Liver (tissue), 9 donors: ENCODE results near the gene SNRNP48. TPM values are rescaled to one million over a fixed set of nuclear protein-coding genes. Genes with fewer than 3 reads are reported as not detected.

Experiments used
- DNase-seq: peaks from one replicate; pipeline ENCODE4 v3.0.0-alpha.2; 2017; ENCODE audit warnings: low spot score
- H3K27ac ChIP-seq, 2 donors: one replicate each; pipeline ENCODE4 v1.7.0; 2013; ENCODE audit warnings: inconsistent platforms in 2 of 2, low read length in 2 of 2, control low read depth in 1 of 2, low read depth in 1 of 2, mild to moderate bottlenecking in 1 of 2
- H3K27me3 ChIP-seq, 4 donors: one replicate each; pipeline versions ENCODE4 v1.6.1 to v1.7.0; 2013; ENCODE audit warnings: low read length in 3 of 4, inconsistent platforms in 1 of 4, mild to moderate bottlenecking in 1 of 4, moderate library complexity in 1 of 4; ENCODE audit not compliant: control insufficient read depth in 4 of 4, insufficient read depth in 4 of 4
- H3K36me3 ChIP-seq, 4 donors: one replicate each; pipeline versions ENCODE4 v1.6.1 to v1.7.0; 2013; ENCODE audit warnings: low read length in 3 of 4, mild to moderate bottlenecking in 3 of 4, low read depth in 1 of 4, moderate library complexity in 1 of 4; ENCODE audit not compliant: control insufficient read depth in 4 of 4, insufficient read depth in 3 of 4
- H3K4me1 ChIP-seq, 4 donors: one replicate each; pipeline versions ENCODE4 v1.6.1 to v1.7.0; 2013; ENCODE audit warnings: low read length in 3 of 4, mild to moderate bottlenecking in 3 of 4, moderate library complexity in 1 of 4; ENCODE audit not compliant: control insufficient read depth in 4 of 4, insufficient read depth in 4 of 4
- H3K4me3 ChIP-seq, 3 donors: one replicate each; pipeline versions ENCODE4 v1.6.1 to v1.7.0; 2013; ENCODE audit warnings: low read length in 3 of 3, control low read depth in 1 of 3, low read depth in 1 of 3, mild to moderate bottlenecking in 1 of 3
- H3K9ac ChIP-seq, 2 donors: one replicate each; pipeline ENCODE4 v1.7.0; 2013; ENCODE audit warnings: low read length in 2 of 2, mild to moderate bottlenecking in 2 of 2, moderate library complexity in 2 of 2, control low read depth in 1 of 2, low read depth in 1 of 2
- H3K9me3 ChIP-seq, 4 donors: one replicate each; pipeline versions ENCODE4 v1.6.1 to v1.7.0; 2013; ENCODE audit warnings: low read length in 3 of 4; ENCODE audit not compliant: control insufficient read depth in 4 of 4
- EGR1 ChIP-seq, 2 donors: IDR thresholded peaks; 2 replicates each; pipeline ENCODE4 v1.6.1; 2016 to 2018; ENCODE audit warnings: antibody characterized with exemption in 2 of 2, low read depth in 2 of 2
- FOXA1 ChIP-seq: IDR thresholded peaks from 2 replicates; pipeline ENCODE4 v1.6.1; 2016; ENCODE audit warnings: antibody characterized with exemption
- FOXA2 ChIP-seq: IDR thresholded peaks from 2 replicates; pipeline ENCODE4 v1.6.1; 2016; ENCODE audit warnings: antibody characterized with exemption
- GABPA ChIP-seq, 2 donors: IDR thresholded peaks in 1 of 2; conservative IDR thresholded peaks in 1 of 2; 2 replicates each; pipeline ENCODE4 v1.6.1; 2016; ENCODE audit warnings: antibody characterized with exemption in 2 of 2, mild to moderate bottlenecking in 1 of 2, moderate library complexity in 1 of 2
- HNF4A ChIP-seq, 2 donors: conservative IDR thresholded peaks; 2 replicates each; pipeline ENCODE4 v1.6.1; 2016; ENCODE audit warnings: antibody characterized with exemption in 2 of 2, mild to moderate bottlenecking in 2 of 2
- HNF4G ChIP-seq: IDR thresholded peaks from 2 replicates; pipeline ENCODE4 v1.6.1; 2016; ENCODE audit warnings: antibody characterized with exemption
- JUND ChIP-seq, 2 donors: IDR thresholded peaks; 2 replicates each; pipeline ENCODE4 v1.6.1; 2016; ENCODE audit warnings: antibody characterized with exemption in 2 of 2
- MAX ChIP-seq: IDR thresholded peaks from 2 replicates; pipeline ENCODE4 v1.6.1; 2016; ENCODE audit warnings: antibody characterized with exemption
- NR2F2 ChIP-seq: IDR thresholded peaks from 2 replicates; pipeline ENCODE4 v1.6.1; 2016; ENCODE audit warnings: antibody characterized with exemption
- RAD21 ChIP-seq, 2 donors: IDR thresholded peaks; 2 replicates each; pipeline ENCODE4 v1.6.1; 2016; ENCODE audit warnings: antibody characterized with exemption in 2 of 2, mild to moderate bottlenecking in 2 of 2
- REST ChIP-seq: IDR thresholded peaks from 2 replicates; pipeline ENCODE4 v1.6.1; 2016; ENCODE audit warnings: antibody characterized with exemption, mild to moderate bottlenecking
- RXRA ChIP-seq, 2 donors: IDR thresholded peaks; 2 replicates each; pipeline ENCODE4 v1.6.1; 2017 to 2018; ENCODE audit warnings: antibody characterized with exemption in 2 of 2, mild to moderate bottlenecking in 1 of 2
- SP1 ChIP-seq: IDR thresholded peaks from 2 replicates; pipeline ENCODE4 v1.6.1; 2018; ENCODE audit warnings: antibody characterized with exemption, mild to moderate bottlenecking
- TAF1 ChIP-seq: conservative IDR thresholded peaks from 2 replicates; pipeline ENCODE4 v1.6.1; 2016; ENCODE audit warnings: antibody characterized with exemption, mild to moderate bottlenecking
- YY1 ChIP-seq: IDR thresholded peaks from 2 replicates; pipeline ENCODE4 v1.6.1; 2016; ENCODE audit warnings: antibody characterized with exemption, mild to moderate bottlenecking
- whole genome bisulfite sequencing: extraction: QIAGEN DNeasy Blood & Tissue Kit; methylation state at CpG from one replicate; pipeline ENCODE4 v1.1.7; 2013; 5-methylcytosine and 5-hydroxymethylcytosine counted together
- polyA plus RNA-seq, 2 donors: library from polyadenylated mRNA; stranded (reverse) in 1 of 2; unstranded in 1 of 2; fragments of 200-250 nt in 1 of 2; fragments of >200 nt in 1 of 2; fragmentation: Nextera tagmentation in 1 of 2; extraction: Ambion mirVana in 1 of 2; gene quantifications; one replicate each; pipeline versions ENCODE4 v1.2.1 to v1.2.3, GENCODE V29; 2013 to 2015
- total RNA-seq, 2 donors: library from RNA; depleted of rRNA; stranded (reverse); fragments of >200 nt; gene quantifications; one replicate each; pipeline ENCODE4 v1.2.3, GENCODE V29; 2014
- TF ChIP-seq, protein P1 (sequence below): IDR thresholded peaks from 2 replicates; pipeline ENCODE4 v1.6.1; 2016; ENCODE audit warnings: antibody characterized with exemption
- TF ChIP-seq, protein P2 (sequence below): fragments of 150-350 bp; IDR thresholded peaks from 2 replicates; pipeline ENCODE4 v1.5.1; 2017; ENCODE audit warnings: improper control_type of control experiment, low read depth, low read length; ENCODE audit not compliant: missing input control
- TF ChIP-seq, protein P3 (sequence below): IDR thresholded peaks from 2 replicates; pipeline ENCODE4 v1.6.1; 2016; ENCODE audit warnings: antibody characterized with exemption
- donor health status: healthy.
- donor health status: healthy.
- donor health status: healthy.
- donor health status: healthy.
- donor health status: healthy.

The SNRNP48 gene
- total and polyA plus RNA-seq, 4 donors: 5.0 to 9.7 (median 8.4) TPM

DNA sequence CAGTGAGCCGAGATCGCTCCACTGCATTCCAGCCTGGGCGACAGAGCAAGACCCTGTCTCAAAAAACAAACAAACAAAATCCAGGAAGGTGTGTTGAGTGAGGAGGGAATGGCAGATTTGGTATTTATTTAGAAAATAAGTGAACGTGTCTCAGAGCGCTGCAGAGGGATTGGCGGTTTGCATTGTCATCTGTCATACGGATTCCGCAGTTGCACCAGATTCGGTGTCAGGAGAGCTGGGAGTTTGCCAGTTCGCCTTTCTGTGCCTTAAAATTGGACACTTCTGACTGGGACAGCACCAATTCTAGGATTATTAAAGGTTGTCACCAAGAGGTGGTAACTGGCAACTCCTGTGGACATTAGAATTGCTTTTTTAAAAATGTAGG is 912 bp downstream of the SNRNP48 start (continued):
- TF ChIP-seq, protein P1, sequence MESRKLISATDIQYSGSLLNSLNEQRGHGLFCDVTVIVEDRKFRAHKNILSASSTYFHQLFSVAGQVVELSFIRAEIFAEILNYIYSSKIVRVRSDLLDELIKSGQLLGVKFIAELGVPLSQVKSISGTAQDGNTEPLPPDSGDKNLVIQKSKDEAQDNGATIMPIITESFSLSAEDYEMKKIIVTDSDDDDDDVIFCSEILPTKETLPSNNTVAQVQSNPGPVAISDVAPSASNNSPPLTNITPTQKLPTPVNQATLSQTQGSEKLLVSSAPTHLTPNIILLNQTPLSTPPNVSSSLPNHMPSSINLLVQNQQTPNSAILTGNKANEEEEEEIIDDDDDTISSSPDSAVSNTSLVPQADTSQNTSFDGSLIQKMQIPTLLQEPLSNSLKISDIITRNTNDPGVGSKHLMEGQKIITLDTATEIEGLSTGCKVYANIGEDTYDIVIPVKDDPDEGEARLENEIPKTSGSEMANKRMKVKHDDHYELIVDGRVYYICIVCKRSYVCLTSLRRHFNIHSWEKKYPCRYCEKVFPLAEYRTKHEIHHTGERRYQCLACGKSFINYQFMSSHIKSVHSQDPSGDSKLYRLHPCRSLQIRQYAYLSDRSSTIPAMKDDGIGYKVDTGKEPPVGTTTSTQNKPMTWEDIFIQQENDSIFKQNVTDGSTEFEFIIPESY: no peak
- no peak for TF ChIP-seq RAD21 (IDR thresholded peaks at IDR 0.05)
- no peak for TF ChIP-seq HNF4G
- TF ChIP-seq YY1: no peak
- TF ChIP-seq, protein P2, sequence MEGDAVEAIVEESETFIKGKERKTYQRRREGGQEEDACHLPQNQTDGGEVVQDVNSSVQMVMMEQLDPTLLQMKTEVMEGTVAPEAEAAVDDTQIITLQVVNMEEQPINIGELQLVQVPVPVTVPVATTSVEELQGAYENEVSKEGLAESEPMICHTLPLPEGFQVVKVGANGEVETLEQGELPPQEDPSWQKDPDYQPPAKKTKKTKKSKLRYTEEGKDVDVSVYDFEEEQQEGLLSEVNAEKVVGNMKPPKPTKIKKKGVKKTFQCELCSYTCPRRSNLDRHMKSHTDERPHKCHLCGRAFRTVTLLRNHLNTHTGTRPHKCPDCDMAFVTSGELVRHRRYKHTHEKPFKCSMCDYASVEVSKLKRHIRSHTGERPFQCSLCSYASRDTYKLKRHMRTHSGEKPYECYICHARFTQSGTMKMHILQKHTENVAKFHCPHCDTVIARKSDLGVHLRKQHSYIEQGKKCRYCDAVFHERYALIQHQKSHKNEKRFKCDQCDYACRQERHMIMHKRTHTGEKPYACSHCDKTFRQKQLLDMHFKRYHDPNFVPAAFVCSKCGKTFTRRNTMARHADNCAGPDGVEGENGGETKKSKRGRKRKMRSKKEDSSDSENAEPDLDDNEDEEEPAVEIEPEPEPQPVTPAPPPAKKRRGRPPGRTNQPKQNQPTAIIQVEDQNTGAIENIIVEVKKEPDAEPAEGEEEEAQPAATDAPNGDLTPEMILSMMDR: no peak

DNA sequence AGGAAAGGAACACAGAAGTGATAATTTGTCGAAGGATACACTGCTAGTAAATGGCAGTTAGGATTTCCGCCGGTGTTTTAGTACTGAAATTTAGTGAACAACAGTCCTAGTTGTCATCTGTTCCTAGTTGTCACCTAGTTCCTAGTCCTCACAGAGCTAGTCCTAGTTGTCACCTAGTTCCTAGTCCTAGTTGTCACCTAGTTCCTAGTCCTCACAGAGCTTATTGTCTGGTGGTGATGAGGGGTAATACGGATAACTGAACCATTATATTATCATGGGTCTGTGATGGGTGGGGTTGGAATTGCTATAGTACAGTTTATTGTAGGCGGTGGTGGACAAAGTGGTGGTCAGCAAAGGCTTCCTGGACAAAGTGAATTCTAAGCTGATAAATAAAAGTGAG is 1.8 kb downstream of the SNRNP48 start:
- WGBS: 97% methylated on average over 5 of the region's 5 CpGs
- TF ChIP-seq RXRA (IDR thresholded peaks at IDR 0.05): no peak
- TF ChIP-seq YY1: no peak
- TF ChIP-seq JUND (IDR thresholded peaks at IDR 0.05): no peak
- no peak for TF ChIP-seq MAX
- no peak for TF ChIP-seq REST
- no peak for TF ChIP-seq EGR1 (IDR thresholded peaks at IDR 0.05; ENCODE audit: low read depth in 2 of 2)
- no peak for TF ChIP-seq TAF1
- TF ChIP-seq SP1: no peak
- no peak for TF ChIP-seq NR2F2
- no peak for TF ChIP-seq RAD21 (IDR thresholded peaks at IDR 0.05)
- TF ChIP-seq, protein P3, sequence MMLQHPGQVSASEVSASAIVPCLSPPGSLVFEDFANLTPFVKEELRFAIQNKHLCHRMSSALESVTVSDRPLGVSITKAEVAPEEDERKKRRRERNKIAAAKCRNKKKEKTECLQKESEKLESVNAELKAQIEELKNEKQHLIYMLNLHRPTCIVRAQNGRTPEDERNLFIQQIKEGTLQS: no peak
- TF ChIP-seq, protein P1: no peak
- no peak for TF ChIP-seq HNF4G
- TF ChIP-seq GABPA (IDR thresholded peaks at IDR 0.05 in 1 of 2, conservative IDR thresholded peaks at IDR 0.05 in 1 of 2): no peak
- no peak for TF ChIP-seq HNF4A (conservative IDR thresholded peaks at IDR 0.05)
- TF ChIP-seq FOXA2: no peak
- no peak for TF ChIP-seq FOXA1
- no peak overlapping the region for H3K4me3 ChIP-seq

More for the DNA sequence above, 1.8 kb downstream of the SNRNP48 start:
- no peak for DNase-seq
- Histone ChIP-seq H3K27me3 (no peaks in the 10 kb centered on the region), H3K9ac (no peak overlapping the region), H3K27ac (no peak overlapping the region), H3K9me3 (no peaks in the 10 kb centered on the region), H3K4me1 (peaks cover 5 to 30% (median 11%) of the 10 kb centered on the region in 4 donors), H3K36me3 (peaks cover 1 to 18% (median 5%) of the 10 kb centered on the region in 4 donors)
